Thyroid gland (tissue), 4 donors: ENCODE measurements around the gene NSUN3.

Experiments used
- CTCF ChIP-seq, 6 experiments: fragments of 200-600 bp in 3 of 6; fragments of 450-650 bp in 3 of 6; sonication (generic) in 3 of 6; IDR thresholded peaks; one replicate each; pipeline ENCODE4 v1.5.1; 2016 to 2019; ENCODE audit warnings: antibody characterized with exemption in 6 of 6, mild to moderate bottlenecking in 2 of 6, inconsistent platforms in 1 of 6, moderate library complexity in 1 of 6
- POLR2A ChIP-seq, 2 donors: fragments of 450-650 bp; IDR thresholded peaks; one replicate each; pipeline ENCODE4 v1.6.1; 2017; ENCODE audit warnings: antibody characterized with exemption in 2 of 2, mild to moderate bottlenecking in 2 of 2, moderate library complexity in 1 of 2

- no peak for TF ChIP-seq CTCF (IDR thresholded peaks at IDR 0.05)
- no peak for TF ChIP-seq POLR2A (IDR thresholded peaks at IDR 0.05)
Observed at GRCh38 chr3:94050546-94050945, 12.3 kb upstream of the NSUN3 start.
